Thymus (tissue), 11 donors: ENCODE data around the gene TPSB2. TPM values are rescaled to one million over a fixed set of nuclear protein-coding genes. Genes with fewer than 3 reads are reported as not detected.
"Not testable (repeated sequence)": the region's sequence is repeated elsewhere in the genome, so short reads cannot be mapped to it uniquely, and the experiment has no call there.

Experiments
- DNase-seq, 9 donors: peaks; one replicate each; pipeline ENCODE4 v3.0.0-alpha.2; 2013; ENCODE audit warnings: low spot score in 9 of 9, low read depth in 6 of 9, missing footprints in 1 of 9
- H3K27ac ChIP-seq, 2 donors: one replicate each; pipeline ENCODE4 v1.5.1; 2013; ENCODE audit warnings: control low read depth in 1 of 2, low read depth in 1 of 2, low read length in 1 of 2, mild to moderate bottlenecking in 1 of 2, moderate library complexity in 1 of 2
- H3K27me3 ChIP-seq, 2 donors: one replicate each; pipeline ENCODE4 v1.5.1; 2013; ENCODE audit warnings: low read length in 1 of 2; ENCODE audit not compliant: control insufficient read depth in 2 of 2, insufficient read depth in 1 of 2
- H3K36me3 ChIP-seq, 2 donors: one replicate each; pipeline ENCODE4 v1.5.1; 2013; ENCODE audit warnings: low read length in 1 of 2, mild to moderate bottlenecking in 1 of 2, moderate library complexity in 1 of 2; ENCODE audit not compliant: control insufficient read depth in 2 of 2, insufficient read depth in 2 of 2
- H3K4me1 ChIP-seq, 2 donors: one replicate each; pipeline ENCODE4 v1.5.1; 2013; ENCODE audit warnings: low read length in 2 of 2; ENCODE audit not compliant: control insufficient read depth in 2 of 2, insufficient read depth in 2 of 2
- H3K4me3 ChIP-seq, 2 donors: one replicate each; pipeline ENCODE4 v1.5.1; 2013; ENCODE audit warnings: low read length in 2 of 2, control low read depth in 1 of 2, mild to moderate bottlenecking in 1 of 2
- H3K9me3 ChIP-seq, 2 donors: one replicate each; pipeline ENCODE4 v1.5.1; 2013; ENCODE audit warnings: low read length in 1 of 2, mild to moderate bottlenecking in 1 of 2; ENCODE audit not compliant: control insufficient read depth in 2 of 2, insufficient read depth in 1 of 2
- WGBS: extraction: QIAGEN DNeasy Blood & Tissue Kit; methylation state at CpG from one replicate; pipeline ENCODE4 v1.1.7; 2013; 5-methylcytosine and 5-hydroxymethylcytosine counted together
- polyA plus RNA-seq: library from polyadenylated mRNA; stranded (reverse); fragments of 200-250 nt; gene quantifications from one replicate; pipeline ENCODE4 v1.2.3, GENCODE V29; 2013
- total RNA-seq: library from RNA; stranded (reverse); fragments of 120-200 nt; gene quantifications from one replicate; pipeline ENCODE4 v1.2.4, GENCODE V29; 2013
- donor health status: healthy.

Gene TPSB2
- total and polyA plus RNA-seq, 2 donors, result 0.71 to 15.5 TPM

GRCh38 chr16:1245452-1246020 is 15.6 kb upstream of the TPSB2 start:
- H3K27ac ChIP-seq, result no peak overlapping the region
- H3K9me3 ChIP-seq, result no peaks in the 10 kb centered on the region
- H3K36me3 ChIP-seq, result no peaks in the 10 kb centered on the region
- H3K4me1 ChIP-seq, result no peaks in the 10 kb centered on the region
- H3K4me3 ChIP-seq, result no peak overlapping the region
- 33% methylated on average over 22 of the region's 22 CpGs for WGBS
- DNase-seq, result no peak
- peaks cover 0 to 16% of the 10 kb centered on the region in 2 donors for H3K27me3 ChIP-seq

GRCh38 chr16:1244881-1245280 is 14.9 kb upstream of the TPSB2 start:
- Histone ChIP-seq H3K36me3 (no peaks in the 10 kb centered on the region), H3K4me3 (no peak overlapping the region), H3K4me1 (no peaks in the 10 kb centered on the region), H3K27me3 (peaks cover 0 to 16% of the 10 kb centered on the region in 2 donors), H3K27ac (no peak overlapping the region), H3K9me3 (no peaks in the 10 kb centered on the region)
- DNase-seq, result no peak
- WGBS, result 59% methylated on average over 12 of the region's 12 CpGs

GRCh38 chr16:1243907-1244850 is 14.2 kb upstream of the TPSB2 start:
- not testable (repeated sequence) for H3K9me3 ChIP-seq, H3K4me3 ChIP-seq, H3K4me1 ChIP-seq, DNase-seq, H3K27ac ChIP-seq, H3K36me3 ChIP-seq
- 80% methylated on average over 29 of the region's 32 CpGs for WGBS
- peaks cover 0 to 16% of the 10 kb centered on the region in 2 donors for H3K27me3 ChIP-seq

DNA sequence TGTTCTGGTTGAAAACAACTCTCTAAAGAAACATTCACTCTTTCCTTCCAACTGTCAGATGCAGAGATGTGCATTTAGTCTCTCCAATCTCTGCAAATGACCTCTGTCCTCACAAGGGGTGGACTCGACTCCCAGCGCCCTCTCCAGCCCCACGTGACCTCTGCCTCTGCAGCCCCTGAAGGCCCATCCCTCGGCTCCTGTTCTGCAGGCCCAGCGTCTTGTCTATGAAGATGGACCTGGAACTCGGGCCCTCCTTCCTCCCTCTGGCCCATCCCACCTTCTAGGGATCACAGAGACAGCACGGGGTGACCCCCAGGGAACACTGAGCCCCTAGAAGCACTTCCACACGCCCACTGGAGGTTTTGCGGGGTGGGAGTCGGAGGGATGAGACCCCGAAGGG is 13.4 kb upstream of the TPSB2 start:
- H3K27me3 ChIP-seq, result peaks cover 0 to 16% of the 10 kb centered on the region in 2 donors
- WGBS, result 75% methylated on average over 7 of the region's 11 CpGs
- H3K4me3 ChIP-seq, H3K4me1 ChIP-seq, DNase-seq, H3K27ac ChIP-seq, H3K9me3 ChIP-seq, H3K36me3 ChIP-seq: not testable (repeated sequence)

DNA sequence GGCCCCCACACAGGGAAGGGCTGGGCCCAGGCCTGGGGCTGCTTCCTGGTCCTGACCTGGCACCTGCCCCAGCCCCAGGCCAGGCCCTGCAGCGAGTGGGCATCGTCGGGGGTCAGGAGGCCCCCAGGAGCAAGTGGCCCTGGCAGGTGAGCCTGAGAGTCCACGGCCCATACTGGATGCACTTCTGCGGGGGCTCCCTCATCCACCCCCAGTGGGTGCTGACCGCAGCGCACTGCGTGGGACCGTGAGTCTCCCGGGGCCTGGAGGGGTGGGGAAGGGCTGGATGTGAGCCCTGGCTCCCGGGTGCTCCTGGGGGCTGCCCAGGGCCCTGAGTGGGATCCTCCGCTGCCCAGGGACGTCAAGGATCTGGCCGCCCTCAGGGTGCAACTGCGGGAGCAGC is 11.1 kb upstream of the TPSB2 start:
- peaks cover 0 to 13% of the 10 kb centered on the region in 2 donors for H3K27me3 ChIP-seq
- not testable (repeated sequence) for H3K27ac ChIP-seq, H3K4me1 ChIP-seq, H3K9me3 ChIP-seq, DNase-seq, H3K36me3 ChIP-seq, H3K4me3 ChIP-seq
- 93% methylated on average over 11 of the region's 15 CpGs for WGBS

DNA sequence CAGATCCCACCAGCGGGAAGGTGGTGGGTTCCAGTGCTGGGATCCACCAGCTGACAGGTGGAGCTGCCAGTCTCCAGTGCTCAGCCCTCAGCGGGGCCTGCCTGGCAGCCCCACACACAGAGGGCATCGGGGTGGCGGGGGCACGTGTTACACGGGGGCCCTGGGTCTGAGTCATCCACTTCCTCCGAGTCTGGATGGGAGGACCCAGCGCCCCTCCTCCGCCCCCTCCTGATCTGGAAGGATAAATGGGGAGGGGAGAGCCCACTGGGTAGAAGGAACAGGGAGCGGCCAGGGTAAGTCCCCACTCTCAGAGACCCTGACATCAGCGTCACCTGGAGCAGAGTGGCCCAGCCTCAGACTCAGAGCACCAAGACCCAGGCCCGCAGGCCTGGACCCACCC is 10.5 kb upstream of the TPSB2 start, which contains the start of gene TPSAB1:
Gene TPSAB1 (plus strand): TSS at position 270 of the 400 bp plus-strand sequence. CDS start 234 bp downstream, outside the sequence.
- H3K4me1 ChIP-seq, DNase-seq, H3K4me3 ChIP-seq, H3K27ac ChIP-seq, H3K27me3 ChIP-seq, H3K36me3 ChIP-seq, H3K9me3 ChIP-seq: not testable (repeated sequence)
- WGBS, result 72% methylated on average over 7 of the region's 12 CpGs

DNA sequence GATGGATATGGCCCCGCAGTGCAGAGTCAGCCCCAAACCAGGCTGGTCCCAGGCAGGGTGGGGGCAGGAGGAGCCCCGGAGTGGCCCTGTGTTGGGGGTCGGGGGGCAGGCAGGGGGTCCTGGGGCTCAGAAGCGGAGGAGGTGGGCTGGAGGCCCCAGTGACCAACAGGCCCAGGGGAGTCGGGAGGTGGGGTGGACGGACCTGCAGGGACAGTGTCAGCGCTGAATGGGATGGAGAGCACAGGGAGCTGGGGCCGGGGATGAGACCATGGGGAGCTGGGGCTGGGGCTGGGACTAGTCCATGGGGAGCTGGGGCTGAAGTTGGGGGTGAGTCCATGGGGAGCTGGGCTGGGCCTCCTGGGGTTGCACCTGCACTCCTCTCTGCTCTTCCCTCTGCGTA is 9.6 kb upstream of the TPSB2 start:
- not testable (repeated sequence) for H3K9me3 ChIP-seq, DNase-seq, H3K4me1 ChIP-seq, H3K27ac ChIP-seq, H3K27me3 ChIP-seq, H3K36me3 ChIP-seq, H3K4me3 ChIP-seq
- WGBS, result 94% methylated on average over 7 of the region's 9 CpGs

DNA sequence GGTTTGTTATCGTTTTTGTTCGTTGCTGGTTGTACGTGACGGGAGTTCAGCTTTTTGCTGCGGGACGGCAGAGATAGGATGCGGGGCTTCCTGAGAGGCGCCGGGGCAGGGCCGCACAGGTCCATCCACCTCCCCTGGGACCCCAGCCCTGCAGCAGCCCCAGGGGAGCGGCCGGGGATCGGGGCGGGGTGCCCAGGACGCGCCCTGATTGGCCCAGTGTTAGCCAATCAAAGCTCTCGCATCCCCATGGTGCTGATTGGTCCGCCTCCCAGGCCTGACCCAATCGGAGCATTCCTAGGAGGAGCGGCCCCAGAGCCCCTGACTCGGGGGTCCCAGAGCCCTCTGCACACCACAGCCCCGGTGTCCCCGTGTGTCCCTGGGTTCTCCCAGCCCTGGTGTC is 8.9 kb upstream of the TPSB2 start:
- H3K9me3 ChIP-seq, H3K4me3 ChIP-seq, H3K4me1 ChIP-seq, H3K36me3 ChIP-seq, H3K27me3 ChIP-seq, DNase-seq, H3K27ac ChIP-seq: not testable (repeated sequence)
- 78% methylated on average over 19 of the region's 23 CpGs for WGBS

DNA sequence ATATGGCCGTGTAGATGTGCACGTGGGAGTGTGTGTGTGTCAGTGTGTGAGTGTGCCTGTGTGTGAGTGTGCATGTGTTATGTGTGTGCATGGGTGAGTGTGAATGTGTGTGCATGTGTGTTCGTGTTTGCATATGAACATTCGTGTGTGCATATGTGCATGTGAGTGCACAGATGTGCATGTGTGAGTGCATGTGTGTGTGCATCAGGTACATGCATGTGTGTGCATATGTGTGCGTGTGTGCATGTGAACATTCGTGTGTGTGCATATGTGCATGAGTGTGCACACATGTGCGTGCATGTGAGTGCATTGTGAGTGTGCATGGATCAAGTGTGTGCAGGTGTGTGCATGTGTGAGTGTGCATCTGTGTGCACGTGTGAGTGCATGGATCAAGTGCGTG is 8.0 kb upstream of the TPSB2 start:
- Histone ChIP-seq H3K9me3 (no peaks in the 10 kb centered on the region), H3K4me3 (no peak overlapping the region), H3K27ac (no peak overlapping the region), H3K27me3 (no peaks in the 10 kb centered on the region), H3K4me1 (no peaks in the 10 kb centered on the region), H3K36me3 (no peaks in the 10 kb centered on the region)
- 94% methylated on average over 9 of the region's 9 CpGs for WGBS
- no peak for DNase-seq
